HG02798 (cell line): ENCODE data around the gene CACNA1A.
"Not testable (repeated sequence)": the region's sequence is repeated elsewhere in the genome, so short reads cannot be mapped to it uniquely, and the experiment has no call there.

Experiments
- ATAC-seq: cut with Tn5 transposase; IDR thresholded peaks from one replicate; pipeline ENCODE4 v1.9.1; 2021; ENCODE audit warnings: mild to moderate bottlenecking; ENCODE audit not compliant: unreplicated experiment, poor library complexity

The CACNA1A gene

GRCh38 chr19:13210339-13210775, 295.9 kb downstream of the CACNA1A start:
- ATAC-seq: no peak

- no peak for ATAC-seq
These were observed 296.6 kb downstream of the CACNA1A start for GRCh38 chr19:13209484-13210338.

- peak; percentile 25 for ATAC-seq
These were observed 297.4 kb downstream of the CACNA1A start for GRCh38 chr19:13208672-13209483.

GRCh38 chr19:13207846-13208671, 298.2 kb downstream of the CACNA1A start:
- peak; percentile 67 for ATAC-seq

GRCh38 chr19:13207237-13207845, 298.9 kb downstream of the CACNA1A start:
- ATAC-seq: no peak

GRCh38 chr19:13206587-13206986, 299.7 kb downstream of the CACNA1A start:
- no peak for ATAC-seq

- ATAC-seq: not testable (repeated sequence)
These were observed 304.2 kb downstream of the CACNA1A start for GRCh38 chr19:13202112-13202511.

- ATAC-seq: no peak
These were observed 307.6 kb downstream of the CACNA1A start for GRCh38 chr19:13198634-13199033.

GRCh38 chr19:13195678-13196077, 310.6 kb downstream of the CACNA1A start:
- no peak for ATAC-seq

GRCh38 chr19:13190781-13191540, 315.3 kb downstream of the CACNA1A start:
- ATAC-seq: no peak

GRCh38 chr19:13189600-13189999, 316.7 kb downstream of the CACNA1A start:
- ATAC-seq: no peak

- ATAC-seq: no peak
These were observed 318.9 kb downstream of the CACNA1A start for GRCh38 chr19:13187419-13187818.

GRCh38 chr19:13186688-13187087, 319.6 kb downstream of the CACNA1A start:
- ATAC-seq: not testable (repeated sequence)

- not testable (repeated sequence) for ATAC-seq
These were observed 320.3 kb downstream of the CACNA1A start for GRCh38 chr19:13185763-13186657.

GRCh38 chr19:13184926-13185325, 321.4 kb downstream of the CACNA1A start:
- not testable (repeated sequence) for ATAC-seq

- ATAC-seq: peak; percentile 58
These were observed 324.4 kb downstream of the CACNA1A start for GRCh38 chr19:13181747-13182388.

GRCh38 chr19:13178291-13178690, 328.0 kb downstream of the CACNA1A start:
- ATAC-seq: not testable (repeated sequence)

GRCh38 chr19:13177584-13177983, 328.7 kb downstream of the CACNA1A start:
- not testable (repeated sequence) for ATAC-seq
